Stomach (tissue), 4 donors: Measurements from ENCODE around the gene PRDM13.

Experiments
- CTCF ChIP-seq, 7 experiments: fragments of 450-650 bp in 4 of 7; fragments of 200-600 bp in 3 of 7; sonication (generic) in 3 of 7; IDR thresholded peaks; one replicate each; pipeline ENCODE4 v1.5.1; 2016 to 2019; ENCODE audit warnings: antibody characterized with exemption in 7 of 7, control low read depth in 2 of 7, mild to moderate bottlenecking in 1 of 7
- POLR2A ChIP-seq, 4 donors: fragments of 450-650 bp; IDR thresholded peaks; one replicate each; pipeline ENCODE4 v1.6.1; 2016; ENCODE audit warnings: antibody characterized with exemption in 4 of 4, control low read depth in 2 of 4, mild to moderate bottlenecking in 1 of 4, moderate library complexity in 1 of 4
- POLR2AphosphoS5 ChIP-seq, 3 donors: sonication (generic); formaldehyde crosslinking; IDR thresholded peaks; one replicate each; pipeline ENCODE4 v1.6.1; 2016; ENCODE audit warnings: antibody characterized with exemption in 3 of 3

- TF ChIP-seq CTCF (IDR thresholded peaks at IDR 0.05), result no peak
- TF ChIP-seq POLR2A (IDR thresholded peaks at IDR 0.05), result no peak
- TF ChIP-seq POLR2AphosphoS5 (IDR thresholded peaks at IDR 0.05), result no peak
Measured at GRCh38 chr6:99662616-99663015, 56.0 kb downstream of the PRDM13 start.
